Activated CD4-positive, alpha-beta memory T cell treated with anti-CD3 and anti-CD28 coated beads, Interleukin-2, amount 10 ng/mL, durations not matched to agents 7 days and 5 days (primary cell): Measurements from ENCODE around the gene TSHZ2. TPM values are rescaled to one million over a fixed set of nuclear protein-coding genes. Genes with fewer than 3 reads are reported as not detected.
"Not testable (repeated sequence)": the region's sequence is repeated elsewhere in the genome, so short reads cannot be mapped to it uniquely, and the experiment has no call there.

Source experiments
- CTCF ChIA-PET: fragments of 350-600 bp; sonication (Branson Sonifier 250); formaldehyde crosslinking; loops from one replicate; lab custom pipeline; 2021; ENCODE audit warnings: antibody characterized with exemption, inconsistent platforms; lab: Charles Lee
- POLR2A ChIA-PET: fragments of 350-600 bp; sonication (Branson Sonifier 250); formaldehyde crosslinking; loops from one replicate; lab custom pipeline; 2021; ENCODE audit warnings: antibody characterized with exemption; lab: Charles Lee
- DNase-seq: peaks from one replicate; pipeline ENCODE4 v3.0.0-alpha.2; 2020
- H3K27ac Mint-ChIP-seq: one replicate; pipeline ENCODE4 v1.8.0; 2021; ENCODE audit warnings: mild to moderate bottlenecking, mixed read lengths
- H3K27me3 Mint-ChIP-seq: one replicate; pipeline ENCODE4 v1.8.0; 2021; ENCODE audit warnings: mixed read lengths
- H3K36me3 Mint-ChIP-seq: one replicate; pipeline ENCODE4 v1.8.0; 2021; ENCODE audit warnings: low read depth, mixed read lengths
- H3K4me1 Mint-ChIP-seq: one replicate; pipeline ENCODE4 v1.8.0; 2021; ENCODE audit warnings: mixed read lengths
- H3K4me3 Mint-ChIP-seq: one replicate; pipeline ENCODE4 v1.8.0; 2021; ENCODE audit warnings: mild to moderate bottlenecking, mixed read lengths
- H3K9me3 Mint-ChIP-seq: one replicate; pipeline ENCODE4 v1.8.0; 2021; ENCODE audit warnings: mixed read lengths
- total RNA-seq, 2 experiments: library from RNA; stranded (reverse); gene quantifications; one replicate each; pipeline ENCODE4 v1.2.3, GENCODE V29; 2021

TSHZ2 gene
- total RNA-seq, 2 experiments from 2014 or later: 5.4 to 7.1 TPM

DNA sequence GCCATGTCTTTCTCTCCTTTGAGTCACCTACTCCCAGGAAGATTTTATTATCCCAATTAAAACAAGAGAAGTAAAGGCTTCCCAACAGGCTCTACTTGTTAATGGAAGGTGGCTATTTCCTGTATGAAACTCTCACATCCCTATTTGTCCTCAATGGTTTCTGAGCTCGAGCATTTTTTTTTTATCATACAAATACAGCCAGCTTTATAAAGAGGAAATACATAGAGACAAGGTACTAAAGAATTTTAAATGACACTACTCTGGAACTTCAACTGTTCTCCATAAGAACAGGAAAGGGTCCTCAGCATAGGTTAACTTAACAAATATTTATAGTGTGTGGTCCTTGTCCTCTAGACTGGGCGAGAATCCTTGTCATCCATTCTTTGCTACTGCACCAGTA, 41.0 kb downstream of the TSHZ2 start:
- H3K9me3 Mint-ChIP-seq: peaks cover 21% of the 10 kb centered on the region
- ChIA-PET POLR2A (interaction anchor here (1.8 kb wide), 1 partner anchor 39 kb away, joined by 5 read pairs; no protein-coding TSS in a partner anchor), CTCF (no interaction called here)
- no peak for DNase-seq
- no peak overlapping the region for H3K4me3 Mint-ChIP-seq
- H3K4me1 Mint-ChIP-seq: peaks cover 2% of the 10 kb centered on the region
- no peaks in the 10 kb centered on the region for H3K27me3 Mint-ChIP-seq
- no peak overlapping the region for H3K27ac Mint-ChIP-seq
- H3K36me3 Mint-ChIP-seq: peaks cover 17% of the 10 kb centered on the region

DNA sequence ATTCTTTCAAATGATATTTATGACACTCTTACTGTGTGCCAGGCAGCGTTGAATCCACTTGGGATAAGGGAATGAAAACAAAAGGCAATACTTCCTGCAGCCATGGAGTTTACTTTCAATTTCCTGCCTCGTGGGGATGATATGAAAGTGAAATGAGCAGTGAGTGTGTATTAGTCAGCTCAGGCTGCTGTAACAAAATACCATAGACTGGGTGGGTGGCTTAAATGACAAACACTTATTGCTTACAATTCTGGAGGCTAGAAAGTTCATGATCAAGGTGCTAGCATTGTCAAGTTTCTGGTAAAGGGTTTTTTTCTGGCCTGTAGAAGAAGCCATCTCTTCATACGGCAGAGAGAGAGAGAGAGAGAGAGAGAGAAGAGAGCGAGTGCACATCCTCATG, 41.7 kb downstream of the TSHZ2 start:
- ChIA-PET POLR2A (interaction anchor here (1.8 kb wide), 1 partner anchor 39 kb away, joined by 5 read pairs; no protein-coding TSS in a partner anchor), CTCF (no interaction called here)
- peaks cover 17% of the 10 kb centered on the region for H3K36me3 Mint-ChIP-seq
- H3K4me3 Mint-ChIP-seq: no peak overlapping the region
- H3K27ac Mint-ChIP-seq: no peak overlapping the region
- no peaks in the 10 kb centered on the region for H3K27me3 Mint-ChIP-seq
- DNase-seq: no peak
- peaks cover 21% of the 10 kb centered on the region for H3K9me3 Mint-ChIP-seq
- H3K4me1 Mint-ChIP-seq: peaks cover 4% of the 10 kb centered on the region

DNA sequence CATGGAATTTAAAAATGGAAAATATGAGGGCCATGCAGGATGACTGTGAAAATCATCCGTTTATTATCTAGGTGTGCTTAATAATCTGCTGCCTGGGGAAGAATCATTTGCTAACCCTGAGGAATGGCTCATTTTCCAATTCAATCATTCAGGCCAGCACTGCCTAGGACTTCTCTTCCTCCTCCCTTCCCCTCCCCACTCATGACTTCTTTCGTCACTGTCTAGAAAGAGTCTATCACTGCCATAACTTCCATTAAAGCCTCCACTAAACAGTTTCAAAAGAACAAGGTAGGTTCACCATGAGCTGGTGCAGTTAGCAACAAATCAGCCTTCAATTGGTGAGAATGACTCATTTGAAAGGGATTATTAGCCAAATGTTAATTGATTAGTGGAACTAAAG, 43.9 kb downstream of the TSHZ2 start:
- POLR2A ChIA-PET: no interaction called here
- H3K27me3 Mint-ChIP-seq: no peaks in the 10 kb centered on the region
- peaks cover 21% of the 10 kb centered on the region for H3K9me3 Mint-ChIP-seq
- peaks cover 15% of the 10 kb centered on the region for H3K36me3 Mint-ChIP-seq
- CTCF ChIA-PET: no interaction called here
- no peak for DNase-seq
- no peak overlapping the region for H3K27ac Mint-ChIP-seq
- peaks cover 14% of the 10 kb centered on the region for H3K4me1 Mint-ChIP-seq
- H3K4me3 Mint-ChIP-seq: no peak overlapping the region

DNA sequence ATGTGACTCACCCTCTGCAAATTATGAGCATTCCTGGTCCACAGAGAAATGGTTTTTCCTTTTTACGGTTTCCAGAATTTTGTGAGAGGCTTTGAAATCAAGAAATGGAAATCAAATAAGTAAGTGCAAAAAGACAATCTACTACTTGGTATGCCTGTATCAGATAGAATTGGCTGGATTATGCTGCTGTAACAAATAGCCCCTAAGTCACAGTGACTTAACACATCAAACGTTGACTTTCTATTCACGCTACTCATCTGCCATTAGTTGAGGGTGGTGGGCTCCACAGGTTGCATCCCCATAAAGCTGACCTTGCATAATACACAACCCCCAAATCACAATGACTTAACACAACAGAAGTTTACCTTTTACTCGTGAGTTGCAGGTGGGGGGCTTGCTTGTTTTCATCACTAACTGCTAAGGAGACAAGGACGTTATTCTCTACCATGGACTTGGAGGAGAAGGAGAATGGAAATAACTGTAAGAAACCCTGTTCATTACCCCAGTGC, 44.4 kb downstream of the TSHZ2 start:
- Mint-ChIP-seq H3K27me3 (no peaks in the 10 kb centered on the region), H3K36me3 (peaks cover 15% of the 10 kb centered on the region), H3K9me3 (peaks cover 21% of the 10 kb centered on the region), H3K4me1 (peaks cover 18% of the 10 kb centered on the region), H3K27ac (no peak overlapping the region), H3K4me3 (no peak overlapping the region)
- no peak for DNase-seq
- CTCF ChIA-PET: no interaction called here
- POLR2A ChIA-PET: no interaction called here

DNA sequence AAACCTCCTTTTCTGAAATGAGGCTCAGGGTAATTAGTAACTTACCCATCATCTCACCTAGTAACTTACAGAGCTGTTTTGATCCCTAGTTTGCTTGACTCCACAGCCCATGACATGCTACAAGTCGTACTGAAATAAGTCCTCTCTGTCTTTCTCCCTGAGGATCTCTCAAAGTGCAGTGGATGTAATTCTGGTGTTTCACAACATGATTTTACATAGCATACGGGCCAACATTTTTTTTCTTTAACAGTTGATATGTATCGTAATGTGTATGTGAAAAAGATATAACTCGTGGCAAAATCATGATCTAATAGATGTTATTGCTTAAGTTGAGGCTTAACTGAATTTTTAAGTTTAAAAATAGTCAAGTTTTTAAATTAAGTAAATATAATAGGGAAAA, 45.0 kb downstream of the TSHZ2 start:
- POLR2A ChIA-PET: no interaction called here

DNA sequence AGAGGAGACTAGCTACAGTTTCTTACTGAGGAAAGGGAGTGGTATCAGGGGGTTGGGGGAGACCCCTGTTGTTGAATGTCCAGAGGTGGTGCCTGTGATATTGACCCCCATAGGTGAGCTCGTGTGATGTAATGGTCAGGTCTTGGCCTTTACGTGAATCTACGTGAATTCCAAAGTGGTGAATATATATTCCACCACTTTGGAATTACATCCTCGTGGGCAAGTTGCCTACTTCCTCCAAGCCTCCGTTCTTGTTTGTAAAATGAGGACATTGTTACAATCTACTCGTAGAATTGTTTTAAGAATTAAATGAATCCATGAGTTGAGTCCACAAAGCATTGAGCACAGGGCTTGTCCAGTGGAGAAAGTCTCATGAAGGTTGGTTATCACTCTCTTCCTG, 47.3 kb downstream of the TSHZ2 start:
- CTCF ChIA-PET: interaction anchor here (0.7 kb wide), 1 partner anchor 192 kb away, joined by 4 read pairs; no protein-coding TSS in a partner anchor
- H3K4me1 Mint-ChIP-seq: peaks cover 42% of the 10 kb centered on the region
- peaks cover 11% of the 10 kb centered on the region for H3K36me3 Mint-ChIP-seq

More for the DNA sequence above, 45.0 kb downstream of the TSHZ2 start:
- H3K27me3 Mint-ChIP-seq: no peaks in the 10 kb centered on the region
- no peak overlapping the region for H3K27ac Mint-ChIP-seq
- DNase-seq: no peak
- no peak overlapping the region for H3K4me3 Mint-ChIP-seq
- CTCF ChIA-PET: no interaction called here
- H3K9me3 Mint-ChIP-seq: peaks cover 21% of the 10 kb centered on the region
- peaks cover 15% of the 10 kb centered on the region for H3K36me3 Mint-ChIP-seq
- H3K4me1 Mint-ChIP-seq: peaks cover 24% of the 10 kb centered on the region

DNA sequence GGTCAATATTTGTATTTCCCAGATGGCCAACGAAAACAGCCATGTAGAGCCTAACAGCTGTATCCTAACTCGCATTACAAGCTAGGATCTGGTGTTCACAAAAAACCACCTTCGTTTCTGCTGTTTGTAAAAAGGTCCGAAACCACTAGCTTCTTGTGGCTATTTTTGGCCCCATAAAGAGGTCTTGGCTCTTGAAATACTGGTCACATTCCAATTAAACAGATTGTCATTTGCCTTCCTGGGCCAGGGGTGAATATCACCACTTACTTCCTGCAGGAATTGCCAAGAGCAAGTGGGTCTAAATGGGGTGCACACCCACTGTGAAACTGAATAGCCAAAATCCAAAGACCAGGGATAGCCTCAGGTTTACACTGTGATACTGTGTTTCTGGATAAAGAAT, 48.2 kb downstream of the TSHZ2 start:
- no peak overlapping the region for H3K4me3 Mint-ChIP-seq
- H3K9me3 Mint-ChIP-seq: peaks cover 10% of the 10 kb centered on the region
- peaks cover 43% of the 10 kb centered on the region for H3K4me1 Mint-ChIP-seq
- CTCF ChIA-PET: no interaction called here
- no peaks in the 10 kb centered on the region for H3K27me3 Mint-ChIP-seq
- H3K36me3 Mint-ChIP-seq: peaks cover 4% of the 10 kb centered on the region
- POLR2A ChIA-PET: interaction anchor here (1.3 to 1.5 kb wide), 2 partner anchors 45 to 46 kb away, joined by 3 read pairs; no protein-coding TSS in a partner anchor
- no peak for DNase-seq
- H3K27ac Mint-ChIP-seq: no peak overlapping the region

More for the DNA sequence above, 47.3 kb downstream of the TSHZ2 start:
- Mint-ChIP-seq H3K9me3 (peaks cover 17% of the 10 kb centered on the region), H3K4me3 (no peak overlapping the region), H3K27ac (no peak overlapping the region), H3K27me3 (no peaks in the 10 kb centered on the region)
- no peak for DNase-seq
- POLR2A ChIA-PET: no interaction called here

DNA sequence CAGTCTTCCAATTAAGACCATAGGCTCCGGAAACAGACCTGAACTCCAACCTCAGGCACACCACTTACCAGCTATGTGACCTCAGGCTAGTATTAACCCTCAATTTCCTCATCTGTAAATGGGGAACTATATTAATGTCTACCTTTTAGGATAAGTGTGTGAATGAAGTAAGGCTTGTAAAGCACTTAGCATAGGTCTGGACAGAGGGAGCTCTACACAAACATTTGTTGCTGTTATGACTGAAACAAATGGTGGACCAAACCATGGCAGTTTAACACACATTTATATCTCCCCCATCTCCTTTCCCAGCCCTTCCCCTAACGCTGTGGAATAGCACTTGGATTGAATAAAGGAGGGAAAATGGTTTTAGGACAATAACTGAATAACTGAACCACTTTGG, 48.7 kb downstream of the TSHZ2 start:
- POLR2A ChIA-PET: interaction anchor here (1.3 to 1.5 kb wide), 3 partner anchors 19 to 46 kb away, joined by 3 read pairs; no protein-coding TSS in a partner anchor
- peaks cover 4% of the 10 kb centered on the region for H3K36me3 Mint-ChIP-seq
- H3K9me3 Mint-ChIP-seq: peaks cover 10% of the 10 kb centered on the region
- DNase-seq: no peak
- CTCF ChIA-PET: no interaction called here
- H3K4me3 Mint-ChIP-seq: no peak overlapping the region
- no peak overlapping the region for H3K27ac Mint-ChIP-seq
- no peaks in the 10 kb centered on the region for H3K27me3 Mint-ChIP-seq
- H3K4me1 Mint-ChIP-seq: peaks cover 45% of the 10 kb centered on the region

DNA sequence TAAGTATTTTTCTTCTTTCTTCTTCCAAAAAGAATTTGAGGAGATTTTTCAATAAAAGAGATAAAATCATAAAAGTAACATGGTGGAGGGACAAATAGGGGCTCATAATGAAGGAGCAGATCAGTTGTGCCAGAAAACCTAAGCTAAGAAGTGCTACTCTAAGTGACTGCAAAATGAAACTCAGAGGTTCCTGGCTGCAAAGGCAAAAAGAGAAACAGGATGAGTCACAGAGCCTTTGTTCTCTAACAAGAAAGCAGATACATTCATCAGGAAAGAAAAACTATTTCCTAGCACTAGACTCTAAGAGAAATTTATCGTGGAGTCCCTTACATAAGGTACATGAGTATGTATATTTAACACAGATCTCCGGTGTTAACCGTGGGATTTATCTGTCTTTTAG, 49.8 kb downstream of the TSHZ2 start:
- peak overlapping the region; percentile 33 for H3K4me3 Mint-ChIP-seq
- H3K9me3 Mint-ChIP-seq: peaks cover 3% of the 10 kb centered on the region
- H3K4me1 Mint-ChIP-seq: peaks cover 45% of the 10 kb centered on the region
- ChIA-PET CTCF (interaction anchor here (1.0 to 1.4 kb wide), 2 partner anchors 195 to 525 kb away, joined by 3 to 4 read pairs; no protein-coding TSS in a partner anchor), POLR2A (interaction anchor here (0.6 to 1.4 kb wide), 4 partner anchors 20 to 350 kb away, joined by 3 to 6 read pairs (median 4); no protein-coding TSS in a partner anchor)
- DNase-seq: no peak
- H3K36me3 Mint-ChIP-seq: peaks cover 3% of the 10 kb centered on the region
- peak overlapping the region; percentile 44 for H3K27ac Mint-ChIP-seq
- no peaks in the 10 kb centered on the region for H3K27me3 Mint-ChIP-seq

DNA sequence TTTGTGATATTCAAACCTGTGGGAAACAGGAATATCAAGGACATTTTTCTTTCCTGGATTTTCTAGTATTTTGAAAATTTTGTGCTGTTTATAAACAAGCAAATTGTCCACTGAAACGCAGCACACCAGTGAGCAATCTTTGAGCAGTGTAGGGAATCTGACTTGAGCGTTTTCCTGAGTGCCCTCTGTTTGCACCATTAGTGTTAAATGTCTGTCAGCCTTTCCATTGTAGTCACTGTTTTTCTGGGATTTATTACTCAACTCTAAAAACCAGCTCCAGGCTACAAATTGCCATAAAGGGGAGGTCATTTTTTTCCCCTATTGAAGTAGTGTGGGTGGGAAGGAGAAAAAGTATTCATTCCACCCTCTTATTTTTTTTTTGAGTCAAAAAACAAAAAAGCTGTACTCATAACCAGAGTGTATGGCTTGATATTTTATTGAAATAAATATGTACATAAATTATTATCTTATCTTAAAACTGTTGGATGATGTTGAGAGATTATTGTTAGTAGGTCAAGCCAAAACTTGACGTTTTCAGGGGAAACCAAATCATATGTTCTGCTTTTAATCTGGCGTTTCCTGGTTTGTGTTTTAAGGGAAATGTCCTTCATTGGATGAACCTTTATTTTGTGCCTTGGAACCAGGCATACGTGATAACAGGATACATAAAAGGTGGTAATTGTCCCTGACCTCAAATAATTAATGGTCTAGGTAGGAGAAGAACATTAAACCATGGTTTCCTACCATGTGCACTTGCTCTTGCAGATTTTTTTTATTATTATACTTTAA, 51.8 kb downstream of the TSHZ2 start:
- H3K4me3 Mint-ChIP-seq: no peak overlapping the region
- POLR2A ChIA-PET: no interaction called here
- H3K27me3 Mint-ChIP-seq: no peaks in the 10 kb centered on the region
- H3K4me1 Mint-ChIP-seq: peaks cover 54% of the 10 kb centered on the region
- no peaks in the 10 kb centered on the region for H3K9me3 Mint-ChIP-seq
- CTCF ChIA-PET: no interaction called here
- DNase-seq: no peak
- H3K27ac Mint-ChIP-seq: no peak overlapping the region
- no peaks in the 10 kb centered on the region for H3K36me3 Mint-ChIP-seq

DNA sequence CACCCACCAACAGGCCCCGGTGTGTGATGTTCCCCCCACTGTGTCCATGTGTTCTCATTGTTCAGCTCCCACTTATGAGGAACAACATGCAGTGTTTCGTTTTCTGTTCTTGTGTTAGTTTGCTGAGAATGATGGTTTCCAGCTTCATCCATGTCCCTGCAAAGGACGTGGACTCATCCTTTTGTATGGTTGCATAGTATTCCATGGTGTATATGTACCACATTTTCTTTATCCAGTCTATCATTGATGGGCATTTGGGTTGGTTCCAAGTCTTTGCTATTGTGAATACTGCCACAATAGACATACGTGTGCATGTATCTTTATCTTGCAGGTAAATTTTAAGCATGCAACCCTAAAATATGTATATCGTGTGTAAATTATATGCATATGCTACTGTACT, 52.5 kb downstream of the TSHZ2 start:
- H3K9me3 Mint-ChIP-seq, DNase-seq, H3K4me3 Mint-ChIP-seq, H3K36me3 Mint-ChIP-seq, H3K27me3 Mint-ChIP-seq, CTCF ChIA-PET, POLR2A ChIA-PET, H3K27ac Mint-ChIP-seq: not testable (repeated sequence)
- peaks cover 55% of the 10 kb centered on the region for H3K4me1 Mint-ChIP-seq

DNA sequence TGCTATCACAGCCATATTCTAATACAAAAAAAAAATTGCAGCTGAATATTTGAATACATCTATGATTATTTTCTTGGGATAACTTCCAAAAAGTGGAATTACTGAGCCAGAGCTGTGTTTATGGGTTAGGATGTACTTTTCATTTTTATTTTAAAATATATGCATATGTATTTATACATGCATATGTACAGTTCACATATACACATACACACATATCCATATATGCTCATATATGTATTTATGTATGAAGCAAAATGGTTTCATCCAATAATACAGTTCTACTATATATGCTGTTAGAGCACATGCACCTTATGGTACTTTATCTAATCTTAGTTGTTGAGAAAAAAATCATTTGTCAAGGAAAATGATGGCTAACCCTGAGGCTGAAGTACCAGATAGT, 54.9 kb downstream of the TSHZ2 start:
- peaks cover 47% of the 10 kb centered on the region for H3K4me1 Mint-ChIP-seq

DNA sequence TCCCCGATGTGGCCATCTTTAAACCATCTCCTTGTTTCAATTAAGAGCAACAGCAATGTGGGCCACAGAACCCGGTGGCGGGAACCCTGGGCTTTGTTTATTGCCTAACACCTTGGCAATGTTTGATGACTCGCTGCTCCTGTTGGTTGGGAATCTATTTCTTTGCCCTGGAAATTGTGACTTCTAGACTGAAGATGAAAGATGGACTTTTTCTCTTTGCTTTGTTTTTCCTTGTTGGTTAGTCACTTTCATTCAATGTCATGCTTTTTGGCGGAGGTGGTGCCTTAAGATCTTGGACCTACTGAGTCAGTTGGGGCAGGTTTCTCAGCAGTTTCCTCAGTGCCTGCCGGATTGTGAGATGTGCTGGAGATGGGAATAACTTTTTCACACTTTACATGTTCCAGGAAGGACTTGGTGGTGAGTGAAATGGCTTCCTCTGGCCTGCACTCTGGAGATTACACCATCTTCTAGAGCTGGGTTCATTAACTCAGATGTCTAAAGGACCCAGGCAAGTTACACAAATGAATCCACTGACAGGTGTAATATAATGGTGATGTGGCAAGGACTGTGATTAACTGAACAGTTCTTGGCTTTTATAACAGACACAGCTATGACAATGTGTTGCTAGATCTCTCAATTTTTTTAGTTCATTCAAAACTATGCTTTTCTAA, 56.3 kb downstream of the TSHZ2 start:
- H3K36me3 Mint-ChIP-seq: no peaks in the 10 kb centered on the region
- H3K27me3 Mint-ChIP-seq: no peaks in the 10 kb centered on the region
- no peak overlapping the region for H3K4me3 Mint-ChIP-seq
- POLR2A ChIA-PET: no interaction called here
- H3K27ac Mint-ChIP-seq: no peak overlapping the region
- no peak for DNase-seq
- peaks cover 34% of the 10 kb centered on the region for H3K4me1 Mint-ChIP-seq
- CTCF ChIA-PET: no interaction called here
- no peaks in the 10 kb centered on the region for H3K9me3 Mint-ChIP-seq

More for the DNA sequence above, 54.9 kb downstream of the TSHZ2 start:
- no peak overlapping the region for H3K27ac Mint-ChIP-seq
- H3K36me3 Mint-ChIP-seq: no peaks in the 10 kb centered on the region
- CTCF ChIA-PET: no interaction called here
- DNase-seq: no peak
- no peak overlapping the region for H3K4me3 Mint-ChIP-seq
- H3K27me3 Mint-ChIP-seq: no peaks in the 10 kb centered on the region
- POLR2A ChIA-PET: no interaction called here
- H3K9me3 Mint-ChIP-seq: no peaks in the 10 kb centered on the region
